ENCODE results near the gene INVS. TPM values are rescaled to one million over a fixed set of nuclear protein-coding genes. Genes with fewer than 3 reads are reported as not detected.

The INVS gene
- total RNA-seq, 2 experiments from 2014 or later = 30.7 to 36.7 TPM

DNA sequence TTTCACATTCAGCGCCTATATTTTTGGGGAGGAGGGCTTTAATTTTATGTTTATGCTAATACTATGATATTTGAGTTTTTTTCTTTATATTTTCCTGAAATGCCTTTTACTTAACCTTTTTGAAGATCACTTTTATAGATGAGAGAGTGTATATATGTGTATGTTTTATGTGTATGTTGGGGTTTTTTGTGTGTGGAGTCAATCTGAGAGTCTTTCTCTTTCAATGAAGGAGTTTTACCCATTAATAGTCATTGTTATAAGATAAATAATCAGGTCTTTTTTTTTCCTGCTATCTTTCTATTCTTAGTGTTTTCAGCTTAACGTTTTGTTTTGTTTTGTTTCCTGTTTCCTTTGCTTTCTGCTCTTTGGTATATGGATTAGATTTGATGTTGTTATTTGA lies 141.5 kb downstream of the INVS start:
- no TSS peak for BruUV-seq (replicated peaks)
- TF ChIP-seq EZH2phosphoT487 (IDR thresholded peaks at IDR 0.05; ENCODE audit: borderline replicate concordance, low read depth, low read length) = no peak
- no peak for TF ChIP-seq CTCF (conservative IDR thresholded peaks at IDR 0.05; ENCODE audit: low read length)
- Histone ChIP-seq H3K27ac (ENCODE audit: low read depth, low read length, poor library complexity, severe bottlenecking) (no peak overlapping the region), H3K9me3 (ENCODE audit: low read length) (no peaks in the 10 kb centered on the region), H3K79me2 (ENCODE audit: insufficient read depth, low read depth, low read length) (no peaks in the 10 kb centered on the region), H2AFZ (ENCODE audit: low read length) (no peak overlapping the region), H3K4me2 (ENCODE audit: low read length) (no peak overlapping the region), H3K9me2 (ENCODE audit: insufficient read depth, low read length) (no peaks in the 10 kb centered on the region), H4K20me1 (ENCODE audit: insufficient read depth, low read length) (no peaks in the 10 kb centered on the region), H3K4me3 (ENCODE audit: low read depth, low read length, poor library complexity, severe bottlenecking) (no peak overlapping the region), H3K36me3 (ENCODE audit: insufficient read depth, low read length) (peaks cover 28% of the 10 kb centered on the region), H3K4me1 (ENCODE audit: insufficient read depth, low read length, poor library complexity, severe bottlenecking) (no peaks in the 10 kb centered on the region)
- no peak for DNase-seq (ENCODE audit: low spot score)
- intact Hi-C loops (cut with micrococcal nuclease; ENCODE audit: unreplicated experiment) = no loop called here
- ChIA-PET CTCF (ENCODE audit: unreplicated experiment) (no interaction called here), POLR2A (no interaction called here)

DNA sequence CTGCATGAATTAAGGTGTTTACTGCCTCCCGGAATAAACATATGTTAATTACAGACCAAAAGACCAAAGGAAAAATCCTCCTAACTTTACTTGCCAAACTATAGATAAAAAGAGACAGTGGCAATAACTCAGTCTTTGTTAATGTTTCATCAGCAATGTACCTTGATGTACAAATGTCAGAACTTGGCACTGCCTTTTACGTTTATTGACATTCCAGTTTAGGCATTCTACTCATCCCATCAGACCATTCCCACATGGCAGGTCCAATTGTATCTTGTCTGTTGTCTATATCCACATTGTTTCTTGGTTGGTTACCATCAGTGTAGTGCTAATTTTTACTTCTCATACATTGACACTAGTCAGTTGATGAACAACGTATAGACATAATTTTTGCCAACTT lies 168.2 kb downstream of the INVS start:
- Histone ChIP-seq H2AFZ (ENCODE audit: low read length) (no peak overlapping the region), H3K36me3 (ENCODE audit: insufficient read depth, low read length) (peaks cover 27% of the 10 kb centered on the region), H3K27ac (ENCODE audit: low read depth, low read length, poor library complexity, severe bottlenecking) (no peak overlapping the region), H3K4me1 (ENCODE audit: insufficient read depth, low read length, poor library complexity, severe bottlenecking) (no peaks in the 10 kb centered on the region), H4K20me1 (ENCODE audit: insufficient read depth, low read length) (no peaks in the 10 kb centered on the region), H3K4me3 (ENCODE audit: low read depth, low read length, poor library complexity, severe bottlenecking) (no peak overlapping the region), H3K79me2 (ENCODE audit: insufficient read depth, low read depth, low read length) (no peaks in the 10 kb centered on the region), H3K9me2 (ENCODE audit: insufficient read depth, low read length) (no peaks in the 10 kb centered on the region), H3K9me3 (ENCODE audit: low read length) (no peaks in the 10 kb centered on the region), H3K4me2 (ENCODE audit: low read length) (no peak overlapping the region)
- DNase-seq (ENCODE audit: low spot score) = no peak
- CTCF ChIA-PET (ENCODE audit: unreplicated experiment) = no interaction called here
- POLR2A ChIA-PET = no interaction called here
- TF ChIP-seq EZH2phosphoT487 (IDR thresholded peaks at IDR 0.05; ENCODE audit: borderline replicate concordance, low read depth, low read length) (no peak), CTCF (conservative IDR thresholded peaks at IDR 0.05; ENCODE audit: low read length) (no peak)
- BruUV-seq (replicated peaks) = no TSS peak
- intact Hi-C loops (cut with micrococcal nuclease; ENCODE audit: unreplicated experiment) = no loop called here

DNA sequence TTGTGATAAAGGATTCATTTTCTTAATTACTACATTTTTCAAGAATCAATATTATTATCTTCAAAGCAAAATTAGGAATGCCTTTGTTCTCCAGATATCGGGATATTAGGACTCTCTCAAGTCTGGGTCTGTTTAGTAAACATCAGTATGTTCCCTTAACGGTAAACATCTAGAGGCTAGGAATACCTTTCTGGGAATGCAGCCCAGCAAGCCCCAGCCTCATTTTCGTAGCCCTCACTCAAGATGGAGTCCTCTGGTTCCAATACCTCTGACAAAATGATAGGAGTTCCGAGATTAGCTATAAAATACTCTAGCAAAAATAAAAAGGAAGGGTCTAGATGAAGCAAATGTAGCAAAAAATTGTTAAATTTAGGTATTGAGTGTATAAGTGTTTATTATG lies 169.2 kb downstream of the INVS start:
- Histone ChIP-seq H3K4me3 (ENCODE audit: low read depth, low read length, poor library complexity, severe bottlenecking) (no peak overlapping the region), H4K20me1 (ENCODE audit: insufficient read depth, low read length) (no peaks in the 10 kb centered on the region), H3K27ac (ENCODE audit: low read depth, low read length, poor library complexity, severe bottlenecking) (no peak overlapping the region), H3K9me2 (ENCODE audit: insufficient read depth, low read length) (no peaks in the 10 kb centered on the region), H3K79me2 (ENCODE audit: insufficient read depth, low read depth, low read length) (no peaks in the 10 kb centered on the region), H3K4me2 (ENCODE audit: low read length) (no peak overlapping the region), H3K9me3 (ENCODE audit: low read length) (no peaks in the 10 kb centered on the region), H3K36me3 (ENCODE audit: insufficient read depth, low read length) (peaks cover 30% of the 10 kb centered on the region), H2AFZ (ENCODE audit: low read length) (no peak overlapping the region), H3K4me1 (ENCODE audit: insufficient read depth, low read length, poor library complexity, severe bottlenecking) (no peaks in the 10 kb centered on the region)
- CTCF ChIA-PET (ENCODE audit: unreplicated experiment) = no interaction called here
- BruUV-seq (replicated peaks) = no TSS peak
- POLR2A ChIA-PET = no interaction called here
- intact Hi-C loops (cut with micrococcal nuclease; ENCODE audit: unreplicated experiment) = no loop called here
- no peak for TF ChIP-seq CTCF (conservative IDR thresholded peaks at IDR 0.05; ENCODE audit: low read length)
- TF ChIP-seq EZH2phosphoT487 (IDR thresholded peaks at IDR 0.05; ENCODE audit: borderline replicate concordance, low read depth, low read length) = no peak
- no peak for DNase-seq (ENCODE audit: low spot score)

All from OCI-LY7 (cell line).